Endothelial cell of umbilical vein (primary cell): ENCODE measurements around the gene NCF4. TPM values are rescaled to one million over a fixed set of nuclear protein-coding genes. Genes with fewer than 3 reads are reported as not detected.

Experiments
- BruUV-seq: library from RNA; stranded (reverse); fragments of 400-500 nt; replicated peaks from 2 replicates; lab custom pipeline; 2021; lab: Mats Ljungman, UMichigan
- CTCF ChIA-PET: fragments of 300-600, 350-600 bp; sonication (Branson Sonifier 250); formaldehyde crosslinking; loops from one replicate; lab custom pipeline; 2021; ENCODE audit warnings: antibody characterized with exemption, inconsistent platforms; lab: Charles Lee
- POLR2A ChIA-PET: fragments of 300-600, 350-600 bp; sonication (Branson Sonifier 250); formaldehyde crosslinking; loops from one replicate; lab custom pipeline; 2021; ENCODE audit warnings: antibody characterized with exemption, inconsistent platforms; lab: Charles Lee
- DNase-seq: peaks from one replicate; pipeline ENCODE4 v3.0.0-alpha.2; 2011; ENCODE audit warnings: low read depth, low spot score
- FAIRE-seq: peaks from 2 replicates; lab custom pipeline; 2011; peaks lifted over from hg19 to GRCh38; lab: Jason Lieb, UNC
- H2AFZ ChIP-seq: 2 replicates; pipeline ENCODE4 v1.6.0; 2012; ENCODE audit warnings: low read depth, low read length, control low read depth, inconsistent platforms
- H3K27ac ChIP-seq: 2 replicates; pipeline ENCODE4 v1.5.1; 2011; ENCODE audit warnings: low read depth, mild to moderate bottlenecking, control low read depth, low read length, moderate library complexity; ENCODE audit not compliant: insufficient read depth
- H3K27me3 ChIP-seq, 2 experiments: 2 replicates each; pipeline versions ENCODE4 v1.6.0 to v1.6.1; 2011; ENCODE audit warnings: low read length in 2 of 2, mixed read lengths in 1 of 2; ENCODE audit not compliant: control insufficient read depth in 2 of 2, insufficient read depth in 2 of 2
- H3K36me3 ChIP-seq, 2 experiments: 2 replicates in 1 of 2; 3 replicates in 1 of 2; pipeline ENCODE4 v1.5.1; 2011; ENCODE audit warnings: low read length in 2 of 2, mild to moderate bottlenecking in 1 of 2, moderate library complexity in 1 of 2; ENCODE audit not compliant: control insufficient read depth in 2 of 2, insufficient read depth in 2 of 2; ENCODE audit errors: extremely low read depth in 1 of 2
- H3K4me1 ChIP-seq: 3 replicates; pipeline ENCODE4 v1.5.1; 2011; ENCODE audit warnings: mild to moderate bottlenecking, low read length; ENCODE audit not compliant: control insufficient read depth, insufficient read depth; ENCODE audit errors: extremely low read depth
- H3K4me2 ChIP-seq: 2 replicates; pipeline ENCODE4 v1.6.1; 2011; ENCODE audit warnings: low read length, control low read depth, mixed read lengths; ENCODE audit not compliant: insufficient read depth
- H3K4me3 ChIP-seq, 3 experiments: fragments of 200-600 bp in 1 of 3; sonication (generic), shearing (Covaris generic) in 1 of 3; replicated peaks in 1 of 3; 2 replicates each; pipeline ENCODE4 v1.5.1; 2011 to 2016; ENCODE audit warnings: control low read depth in 3 of 3, low read length in 3 of 3, mild to moderate bottlenecking in 2 of 3, inconsistent platforms in 1 of 3, low read depth in 1 of 3, moderate library complexity in 1 of 3; ENCODE audit not compliant: insufficient read depth in 1 of 3
- H3K79me2 ChIP-seq: 2 replicates; pipeline ENCODE4 v1.6.0; 2012; ENCODE audit warnings: low read length, inconsistent platforms; ENCODE audit not compliant: control insufficient read depth, insufficient read depth
- H3K9ac ChIP-seq: replicated peaks from 2 replicates; pipeline ENCODE3; 2011; ENCODE audit warnings: low read length, control low read depth; ENCODE audit not compliant: insufficient read depth; ENCODE audit errors: extremely low read depth
- H3K9me1 ChIP-seq: replicated peaks from 3 replicates; pipeline ENCODE4 v1.6.0; 2011; ENCODE audit warnings: mild to moderate bottlenecking, low read length; ENCODE audit not compliant: control insufficient read depth, insufficient read depth; ENCODE audit errors: extremely low read depth
- H3K9me3 ChIP-seq: replicated peaks from 2 replicates; pipeline ENCODE4 v1.5.1; 2012; ENCODE audit warnings: low read length, inconsistent platforms; ENCODE audit not compliant: control insufficient read depth, insufficient read depth
- H4K20me1 ChIP-seq: replicated peaks from 2 replicates; pipeline ENCODE3; 2011; ENCODE audit warnings: mild to moderate bottlenecking, low read length; ENCODE audit not compliant: control insufficient read depth, insufficient read depth; ENCODE audit errors: extremely low read depth
- EZH2 ChIP-seq: IDR thresholded peaks from 2 replicates; pipeline ENCODE4 v1.6.1; 2012; ENCODE audit warnings: borderline replicate concordance, low read depth, mild to moderate bottlenecking, moderate library complexity, low read length, inconsistent platforms; ENCODE audit not compliant: severe bottlenecking
- FOS ChIP-seq: IDR thresholded peaks from 2 replicates; pipeline ENCODE4 v1.6.1; 2011; ENCODE audit warnings: mild to moderate bottlenecking, low read length, moderate library complexity, borderline replicate concordance; ENCODE audit not compliant: insufficient read depth
- GATA2 ChIP-seq: IDR thresholded peaks from 2 replicates; pipeline ENCODE4 v1.7.0; 2011; ENCODE audit warnings: low read depth, mild to moderate bottlenecking, moderate library complexity, mixed read lengths, low read length; ENCODE audit not compliant: insufficient read length, insufficient read depth
- JUN ChIP-seq: IDR thresholded peaks from 2 replicates; pipeline ENCODE4 v1.6.1; 2011; ENCODE audit warnings: borderline replicate concordance, low read depth; ENCODE audit not compliant: insufficient read length, insufficient read depth
- MAX ChIP-seq: IDR thresholded peaks from 2 replicates; pipeline ENCODE4 v1.6.1; 2011; ENCODE audit not compliant: insufficient read depth, insufficient read length
- MYC ChIP-seq: IDR thresholded peaks from one replicate; pipeline ENCODE4 v1.6.1; 2011; ENCODE audit warnings: mild to moderate bottlenecking, low read depth, low read length
- POLR2A ChIP-seq: IDR thresholded peaks from 2 replicates; pipeline ENCODE4 v1.6.1; 2012; ENCODE audit warnings: low read depth, mild to moderate bottlenecking, control low read depth, low read length
- POLR2AphosphoS5 ChIP-seq: IDR thresholded peaks from 2 replicates; pipeline ENCODE4 v1.6.1; 2012; ENCODE audit warnings: low read depth, mild to moderate bottlenecking, control low read depth, low read length, moderate library complexity; ENCODE audit not compliant: insufficient read depth
- dilution Hi-C: fragments of 300-500 bp; cut with MboI; formaldehyde crosslinking; loops from one replicate; pipeline ENCODE4 v1.15.0; 2019; ENCODE audit warnings: low sequenced_read_pairs; ENCODE audit not compliant: extremely low pct_ligation_motif_present
- intact Hi-C: fragments of 100-400 bp; cut with micrococcal nuclease; formaldehyde crosslinking; loops from one replicate; pipeline ENCODE4 v1.10.0; 2022
- polyA plus RNA-seq, 4 experiments: library from polyadenylated mRNA; depleted of rRNA in 3 of 4; stranded (reverse) in 3 of 4; unstranded in 1 of 4; fragments of >200 nt; gene quantifications; 2 replicates each; pipeline versions ENCODE4 v1.2.1 to v1.2.3, GENCODE V29; 2011 to 2012; ENCODE audit warnings: missing spikeins in 1 of 4
- total RNA-seq: library from RNA; stranded (reverse); gene quantifications from 2 replicates; pipeline ENCODE4 v1.2.3, GENCODE V29; 2021
- TF ChIP-seq, protein P1 (sequence below), 2 donors: IDR thresholded peaks; 1 replicate in 1 of 2; 2 replicates in 1 of 2; pipeline ENCODE4 v1.5.1; 2011; ENCODE audit warnings: low read length in 2 of 2, mild to moderate bottlenecking in 2 of 2, moderate library complexity in 2 of 2, control low read depth in 1 of 2, inconsistent platforms in 1 of 2, low read depth in 1 of 2; ENCODE audit not compliant: insufficient read depth in 1 of 2; ENCODE audit errors: extremely low read depth in 1 of 2

Gene NCF4
- total and polyA plus RNA-seq, 2 donors (not counting 3 experiments of a cell fraction or from before 2014, with no cell fraction given): 0.07 TPM; not detected in 1

DNA sequence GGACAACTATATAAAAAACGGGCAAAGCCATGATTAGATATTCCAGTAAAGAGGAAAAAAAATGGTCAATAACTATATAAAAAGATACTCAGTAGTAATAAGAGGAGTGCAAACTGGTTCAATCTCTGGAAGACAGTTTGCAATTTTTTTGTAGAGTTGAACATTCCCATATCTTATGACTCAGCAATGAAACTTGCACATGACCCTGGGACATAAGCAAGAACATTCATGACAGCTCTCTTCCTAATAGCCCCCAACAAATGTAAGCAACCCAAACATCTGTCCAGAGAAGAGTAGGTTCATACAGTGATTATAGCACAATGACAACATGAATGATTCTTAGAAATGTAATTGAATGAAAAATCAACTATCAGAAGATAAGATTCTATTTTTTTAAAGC lies 30.8 kb downstream of the NCF4 start:
- no peak for TF ChIP-seq EZH2
- TF ChIP-seq, protein P1, sequence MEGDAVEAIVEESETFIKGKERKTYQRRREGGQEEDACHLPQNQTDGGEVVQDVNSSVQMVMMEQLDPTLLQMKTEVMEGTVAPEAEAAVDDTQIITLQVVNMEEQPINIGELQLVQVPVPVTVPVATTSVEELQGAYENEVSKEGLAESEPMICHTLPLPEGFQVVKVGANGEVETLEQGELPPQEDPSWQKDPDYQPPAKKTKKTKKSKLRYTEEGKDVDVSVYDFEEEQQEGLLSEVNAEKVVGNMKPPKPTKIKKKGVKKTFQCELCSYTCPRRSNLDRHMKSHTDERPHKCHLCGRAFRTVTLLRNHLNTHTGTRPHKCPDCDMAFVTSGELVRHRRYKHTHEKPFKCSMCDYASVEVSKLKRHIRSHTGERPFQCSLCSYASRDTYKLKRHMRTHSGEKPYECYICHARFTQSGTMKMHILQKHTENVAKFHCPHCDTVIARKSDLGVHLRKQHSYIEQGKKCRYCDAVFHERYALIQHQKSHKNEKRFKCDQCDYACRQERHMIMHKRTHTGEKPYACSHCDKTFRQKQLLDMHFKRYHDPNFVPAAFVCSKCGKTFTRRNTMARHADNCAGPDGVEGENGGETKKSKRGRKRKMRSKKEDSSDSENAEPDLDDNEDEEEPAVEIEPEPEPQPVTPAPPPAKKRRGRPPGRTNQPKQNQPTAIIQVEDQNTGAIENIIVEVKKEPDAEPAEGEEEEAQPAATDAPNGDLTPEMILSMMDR (IDR thresholded peaks at IDR 0.05; ENCODE audit: extremely low read depth in 1 of 2, insufficient read depth in 1 of 2, low read depth in 1 of 2, low read length in 2 of 2): no peak
- no peak for TF ChIP-seq GATA2
- TF ChIP-seq JUN: no peak
- TF ChIP-seq POLR2A: no peak
- no peak for TF ChIP-seq POLR2AphosphoS5
- TF ChIP-seq MYC: no peak
- TF ChIP-seq MAX: no peak
- no peak for TF ChIP-seq FOS
- CTCF ChIA-PET: interaction anchor here (0.6 to 1.5 kb wide), 9 partner anchors 9 to 86 kb away, joined by 3 to 5 read pairs (median 3); no protein-coding TSS in a partner anchor
- Histone ChIP-seq H3K9me3 (no peaks in the 10 kb centered on the region), H4K20me1 (no peaks in the 10 kb centered on the region), H3K9ac (no peak overlapping the region), H3K4me1 (peaks cover 19% of the 10 kb centered on the region), H3K36me3 (no peaks in the 10 kb centered on the region), H3K27ac (no peak overlapping the region), H3K4me2 (no peak overlapping the region), H3K27me3 (no peaks in the 10 kb centered on the region), H3K79me2 (no peaks in the 10 kb centered on the region), H3K4me3 (no peak overlapping the region), H3K9me1 (no peaks in the 10 kb centered on the region), H2AFZ (no peak overlapping the region)
- dilution Hi-C loops: no loop called here
- POLR2A ChIA-PET: no interaction called here
- BruUV-seq: no TSS peak
- no peak for DNase-seq
- intact Hi-C loops: no loop called here
- FAIRE-seq: peak; percentile 35
